Nephron (organoid): ENCODE measurements around the gene TEC.
A peak's percentile ranks its signal among the peaks of the same experiment; 100 is the strongest.
"Not testable (repeated sequence)": the region's sequence is repeated elsewhere in the genome, so short reads cannot be mapped to it uniquely, and the experiment has no call there.

Source experiments
- H3K27ac Mint-ChIP-seq, 3 experiments: 2 replicates each; pipeline ENCODE4 v1.8.0; 2020; ENCODE audit warnings: mixed read lengths in 3 of 3, mild to moderate bottlenecking in 2 of 3, moderate library complexity in 1 of 3
- H3K27me3 Mint-ChIP-seq: 2 replicates; pipeline ENCODE4 v1.8.0; 2021; ENCODE audit warnings: low read depth, mild to moderate bottlenecking, moderate library complexity, mixed read lengths
- H3K36me3 Mint-ChIP-seq: 2 replicates; pipeline ENCODE4 v1.8.0; 2020; ENCODE audit warnings: low read depth, mixed read lengths
- H3K4me1 Mint-ChIP-seq: 2 replicates; pipeline ENCODE4 v1.8.0; 2020; ENCODE audit warnings: mixed read lengths
- H3K4me3 Mint-ChIP-seq, 3 experiments: 2 replicates each; pipeline ENCODE4 v1.8.0; 2020; ENCODE audit warnings: mild to moderate bottlenecking in 3 of 3, mixed read lengths in 3 of 3, moderate library complexity in 2 of 3
- H3K9me3 Mint-ChIP-seq: 2 replicates; pipeline ENCODE4 v1.8.0; 2020; ENCODE audit warnings: mixed read lengths
- CTCF ChIP-seq, 3 experiments: fragments of 200-600 bp; sonication (generic); IDR thresholded peaks; one replicate each; pipeline ENCODE4 v1.5.0; 2021; ENCODE audit warnings: antibody characterized with exemption in 3 of 3; ENCODE audit not compliant: unreplicated experiment in 3 of 3

Gene TEC

DNA sequence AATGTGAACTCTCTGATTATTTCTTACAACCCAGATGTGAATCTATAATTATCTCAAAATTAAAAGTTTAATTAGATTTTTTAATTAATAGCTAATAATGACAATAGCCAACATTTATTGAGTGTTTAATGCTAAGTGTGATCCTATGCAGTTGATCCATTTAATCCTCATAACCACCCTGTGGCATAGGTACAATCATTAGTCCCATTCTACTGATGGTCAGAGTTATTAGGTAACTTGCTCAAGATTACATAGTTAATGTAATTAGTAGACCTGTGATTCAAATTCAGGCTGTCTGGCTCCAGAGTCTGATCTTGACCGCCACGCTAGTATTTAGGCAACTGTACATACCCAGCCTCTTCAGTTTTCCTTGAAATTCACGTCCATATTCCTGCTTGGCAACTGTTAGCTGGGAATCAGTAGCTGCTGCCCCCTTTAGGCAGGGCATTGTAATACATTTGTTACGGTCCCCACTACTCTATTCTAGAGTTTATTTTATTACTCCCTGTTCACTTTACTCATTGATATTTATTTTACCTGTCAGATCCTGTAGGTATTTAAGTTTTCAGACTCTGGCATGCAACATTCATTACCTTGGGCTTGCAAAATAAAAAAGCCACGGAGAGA is 20.6 kb upstream of the TEC start:
- no peak overlapping the region for H3K4me3 Mint-ChIP-seq
- no peaks in the 10 kb centered on the region for H3K27me3 Mint-ChIP-seq
- H3K4me1 Mint-ChIP-seq: no peaks in the 10 kb centered on the region
- peaks cover 7% of the 10 kb centered on the region for H3K9me3 Mint-ChIP-seq
- no peak for TF ChIP-seq CTCF (IDR thresholded peaks at IDR 0.05; ENCODE audit: unreplicated experiment in 3 of 3)
- no peak overlapping the region for H3K27ac Mint-ChIP-seq
- H3K36me3 Mint-ChIP-seq: no peaks in the 10 kb centered on the region

- peaks cover 22% of the 10 kb centered on the region for H3K9me3 Mint-ChIP-seq
- not testable (repeated sequence) for H3K27me3 Mint-ChIP-seq, H3K4me3 Mint-ChIP-seq, H3K36me3 Mint-ChIP-seq, H3K4me1 Mint-ChIP-seq, H3K27ac Mint-ChIP-seq
Observed at GRCh38 chr4:48286060-48286459, 16.4 kb upstream of the TEC start.

DNA sequence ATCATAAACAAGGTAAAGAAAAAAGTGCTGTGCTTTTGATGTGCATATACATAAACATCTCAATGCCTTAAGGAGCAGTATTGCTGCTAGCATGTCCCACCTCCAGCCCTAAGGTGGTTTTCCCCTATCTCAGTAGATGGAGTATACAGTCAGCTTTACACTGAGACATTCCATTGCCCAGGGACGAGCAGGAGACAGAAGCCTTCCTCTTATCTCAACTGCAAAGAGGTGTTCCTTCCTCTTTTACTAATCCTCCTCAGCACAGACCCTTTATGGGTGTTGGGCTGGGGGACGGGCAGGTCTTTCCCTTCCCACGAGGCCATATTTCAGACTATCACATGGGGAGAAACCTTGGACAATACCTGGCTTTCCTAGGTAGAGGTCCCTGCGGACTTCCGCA is 16.0 kb upstream of the TEC start:
- H3K4me3 Mint-ChIP-seq, H3K36me3 Mint-ChIP-seq, H3K27me3 Mint-ChIP-seq, H3K27ac Mint-ChIP-seq, H3K4me1 Mint-ChIP-seq: not testable (repeated sequence)
- H3K9me3 Mint-ChIP-seq: peaks cover 23% of the 10 kb centered on the region

- Mint-ChIP-seq H3K36me3 (no peaks in the 10 kb centered on the region), H3K27me3 (peaks cover 4% of the 10 kb centered on the region), H3K9me3 (peaks cover 5% of the 10 kb centered on the region), H3K27ac (no peak overlapping the region), H3K4me1 (no peaks in the 10 kb centered on the region), H3K4me3 (no peak overlapping the region)
- TF ChIP-seq CTCF (IDR thresholded peaks at IDR 0.05; ENCODE audit: unreplicated experiment in 3 of 3): no peak
Observed at GRCh38 chr4:48275686-48276085, 6.0 kb upstream of the TEC start.

GRCh38 chr4:48275247-48275646 is 5.6 kb upstream of the TEC start:
- H3K36me3 Mint-ChIP-seq: no peaks in the 10 kb centered on the region
- peaks cover 4% of the 10 kb centered on the region for H3K27me3 Mint-ChIP-seq
- H3K9me3 Mint-ChIP-seq: peaks cover 5% of the 10 kb centered on the region
- TF ChIP-seq CTCF (IDR thresholded peaks at IDR 0.05; ENCODE audit: unreplicated experiment in 3 of 3): peak in 1 of 3 experiments; percentile 9
- H3K27ac Mint-ChIP-seq: no peak overlapping the region
- H3K4me1 Mint-ChIP-seq: no peaks in the 10 kb centered on the region
- H3K4me3 Mint-ChIP-seq: no peak overlapping the region

GRCh38 chr4:48271626-48272025 is 2.0 kb upstream of the TEC start:
- H3K4me1 Mint-ChIP-seq: no peaks in the 10 kb centered on the region
- no peak for TF ChIP-seq CTCF (IDR thresholded peaks at IDR 0.05; ENCODE audit: unreplicated experiment in 3 of 3)
- H3K27me3 Mint-ChIP-seq: peaks cover 19% of the 10 kb centered on the region
- peaks cover 5% of the 10 kb centered on the region for H3K9me3 Mint-ChIP-seq
- H3K4me3 Mint-ChIP-seq: peak overlapping the region in 1 of 3 experiments; percentile 34
- H3K36me3 Mint-ChIP-seq: no peaks in the 10 kb centered on the region
- H3K27ac Mint-ChIP-seq: no peak overlapping the region

DNA sequence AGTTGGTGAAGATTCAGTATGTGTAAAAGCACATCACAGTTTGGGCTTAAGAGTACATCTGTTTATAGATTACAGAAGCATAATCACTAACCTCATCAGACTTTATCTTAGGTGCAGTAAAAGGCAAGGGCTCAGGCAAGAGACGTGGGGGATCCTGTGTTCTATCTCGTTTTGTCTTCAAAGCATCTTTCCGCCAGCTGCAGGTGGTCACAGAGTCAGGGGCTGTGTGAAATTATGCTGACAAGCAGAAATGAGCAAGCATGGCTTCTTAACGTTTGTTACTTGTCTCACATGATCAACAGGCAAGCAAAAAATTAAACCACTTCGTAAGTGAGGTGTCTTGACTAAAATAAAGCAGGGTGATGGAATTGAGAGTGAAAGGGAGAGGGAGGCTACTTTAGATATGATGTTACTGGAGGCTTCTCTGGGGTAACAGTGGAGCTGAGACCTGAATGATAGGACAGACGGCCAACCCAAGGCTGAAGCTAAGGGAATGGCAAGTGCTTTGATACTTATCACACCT is 1.4 kb upstream of the TEC start:
- Mint-ChIP-seq H3K9me3 (peaks cover 5% of the 10 kb centered on the region), H3K4me3 (peak overlapping the region; percentile 28 to 94 (median 40)), H3K36me3 (no peaks in the 10 kb centered on the region), H3K27me3 (peaks cover 19% of the 10 kb centered on the region), H3K27ac (no peak overlapping the region), H3K4me1 (no peaks in the 10 kb centered on the region)
- TF ChIP-seq CTCF (IDR thresholded peaks at IDR 0.05; ENCODE audit: unreplicated experiment in 3 of 3): no peak
